HFF-Myc (cell line): Measurements from ENCODE around the gene C14orf39.

Experiments
- DNase-seq: peaks from one replicate; pipeline ENCODE4 v3.0.0-alpha.2; 2011; ENCODE audit warnings: low read depth; ENCODE audit errors: extremely low read depth
- H3K4me3 ChIP-seq: replicated peaks from 2 replicates; pipeline ENCODE4 v1.5.1; 2011; ENCODE audit warnings: low read depth, mild to moderate bottlenecking, control low read depth, low read length
- CTCF ChIP-seq: IDR thresholded peaks from 2 replicates; pipeline ENCODE4 v1.5.1; 2012; ENCODE audit warnings: mild to moderate bottlenecking, low read depth, low read length, control low read depth; ENCODE audit errors: missing control alignments

C14orf39 gene

GRCh38 chr14:60508363-60508706 lies 22.5 kb upstream of the C14orf39 start:
- H3K4me3 ChIP-seq = no peak overlapping the region
- TF ChIP-seq CTCF = no peak
- DNase-seq = no peak

GRCh38 chr14:60506985-60507829 lies 21.3 kb upstream of the C14orf39 start:
- H3K4me3 ChIP-seq = no peak overlapping the region
- no peak for TF ChIP-seq CTCF
- no peak for DNase-seq

- H3K4me3 ChIP-seq = no peak overlapping the region
- no peak for DNase-seq
- TF ChIP-seq CTCF = no peak
Observed at GRCh38 chr14:60506462-60506984, 20.7 kb upstream of the C14orf39 start.

- no peak overlapping the region for H3K4me3 ChIP-seq
Observed at GRCh38 chr14:60506010-60506409, 20.1 kb upstream of the C14orf39 start.

GRCh38 chr14:60505448-60505847 lies 19.6 kb upstream of the C14orf39 start:
- TF ChIP-seq CTCF = no peak

More at GRCh38 chr14:60506010-60506409, 20.1 kb upstream of the C14orf39 start:
- no peak for DNase-seq
- TF ChIP-seq CTCF = no peak

GRCh38 chr14:60502541-60502940 lies 16.7 kb upstream of the C14orf39 start:
- DNase-seq = no peak
- no peak for TF ChIP-seq CTCF
- H3K4me3 ChIP-seq = no peak overlapping the region

More at GRCh38 chr14:60505448-60505847, 19.6 kb upstream of the C14orf39 start:
- DNase-seq = no peak
- H3K4me3 ChIP-seq = no peak overlapping the region
